SIG-M5 (cell line): ENCODE results near the gene CYFIP1.

Source experiments
- DNase-seq: peaks from one replicate; lab custom pipeline; 2025; lab: John Stamatoyannopoulos, UW

The CYFIP1 gene

DNA sequence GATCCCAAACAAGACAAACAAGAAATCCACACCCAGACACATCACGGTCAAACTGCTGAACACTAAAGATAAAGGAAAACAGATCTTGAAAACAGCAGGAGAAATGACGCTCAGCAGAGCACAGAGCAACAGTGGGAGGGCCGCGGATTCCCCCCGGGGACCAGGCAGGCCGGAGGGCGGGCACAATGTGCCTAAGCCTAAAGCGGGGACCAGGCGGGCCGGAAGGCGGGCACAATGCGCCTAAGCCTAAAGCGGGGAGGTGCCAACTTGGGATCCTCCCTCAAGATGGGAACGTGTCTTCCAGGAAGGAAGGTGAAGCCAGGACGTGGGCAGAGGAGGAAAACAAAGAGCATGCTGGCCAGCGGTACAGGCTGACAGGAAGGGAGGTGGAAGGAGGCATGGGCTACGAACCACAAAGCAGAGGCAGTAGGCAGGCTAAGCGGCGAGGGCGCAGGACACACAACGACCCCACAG, 31.1 kb downstream of the CYFIP1 start:
- no peak for DNase-seq

DNA sequence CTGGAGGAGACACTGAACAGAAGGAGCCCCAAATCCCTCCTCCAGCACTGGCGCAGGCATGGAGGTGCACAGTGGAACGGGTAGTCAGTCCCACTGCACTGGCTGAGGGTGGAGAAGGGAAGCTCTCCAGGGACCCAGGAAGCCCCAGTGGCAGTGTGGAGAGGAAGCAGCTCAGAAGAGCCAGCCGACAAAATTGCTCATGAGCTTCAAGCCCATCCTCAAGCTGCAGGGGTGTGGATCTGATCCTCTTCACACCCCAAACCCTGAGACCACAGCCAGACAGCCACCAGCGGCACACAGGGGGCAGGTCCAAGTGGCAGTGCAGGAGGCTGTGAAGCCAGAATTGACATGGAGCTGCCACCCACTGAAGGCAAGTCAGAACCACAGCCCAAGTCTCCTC, 32.1 kb downstream of the CYFIP1 start:
- no peak for DNase-seq

DNA sequence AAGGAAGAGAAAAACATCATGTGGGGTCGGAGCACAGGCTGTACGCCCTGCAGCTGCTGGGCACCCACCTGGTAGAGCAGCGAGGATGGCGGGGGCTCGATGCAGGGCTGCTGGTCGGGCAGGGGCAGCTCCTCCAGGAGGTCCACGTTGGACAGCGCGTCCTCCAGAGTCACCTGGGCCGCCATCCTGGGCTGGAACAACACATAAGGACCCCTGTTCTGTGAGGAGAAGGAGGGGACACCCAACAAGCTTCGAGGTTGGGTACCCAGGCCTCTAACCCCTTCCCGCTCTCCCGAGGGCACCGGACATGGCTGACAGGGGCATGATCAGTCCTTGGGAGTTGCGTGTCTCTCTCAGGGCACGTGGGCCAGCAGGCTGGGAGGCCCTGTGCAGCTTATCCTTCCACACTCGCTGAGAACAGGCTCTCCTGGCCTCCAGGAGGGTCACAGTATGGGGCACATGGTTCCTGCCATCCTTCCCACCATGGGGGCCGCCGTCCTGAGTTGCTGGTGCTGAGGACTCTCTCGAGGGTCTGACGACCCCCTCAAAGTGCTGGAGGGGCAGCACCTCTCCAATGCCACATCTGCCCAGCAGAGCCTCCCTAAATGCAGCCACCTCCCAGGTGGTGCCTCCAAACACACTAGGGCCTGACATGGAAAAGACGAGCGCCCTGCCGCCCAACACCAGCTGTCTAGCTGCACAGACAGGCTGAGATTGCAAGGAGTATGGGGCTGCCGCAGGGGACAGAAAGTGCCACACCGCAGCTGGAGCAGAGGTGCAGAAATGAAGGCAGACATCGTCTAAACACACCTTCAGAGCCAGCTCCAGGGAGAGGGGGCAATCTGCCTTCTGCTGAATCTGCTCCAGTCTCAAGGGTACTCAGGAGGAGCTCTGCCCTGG, 32.8 kb downstream of the CYFIP1 start:
- no peak for DNase-seq

DNA sequence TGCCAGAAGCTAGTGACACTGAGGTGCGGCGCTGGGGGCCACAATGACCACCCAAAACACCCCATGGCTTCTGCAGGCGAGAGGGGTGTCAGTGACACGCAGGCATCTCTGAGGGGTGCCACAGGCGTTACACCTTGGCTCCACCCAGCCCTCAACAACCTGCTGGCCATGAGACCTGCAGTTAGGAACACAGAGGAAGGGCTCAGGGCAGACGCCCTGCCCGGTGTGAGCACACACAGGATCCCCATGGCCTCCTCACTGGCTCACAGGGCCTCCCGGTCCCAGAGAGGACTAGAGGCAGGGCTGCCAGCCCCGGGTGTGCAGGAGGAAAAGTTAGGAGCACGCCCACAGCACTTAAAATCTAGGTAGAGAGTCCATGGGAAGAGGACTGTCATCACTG, 35.1 kb downstream of the CYFIP1 start:
- no peak for DNase-seq

DNA sequence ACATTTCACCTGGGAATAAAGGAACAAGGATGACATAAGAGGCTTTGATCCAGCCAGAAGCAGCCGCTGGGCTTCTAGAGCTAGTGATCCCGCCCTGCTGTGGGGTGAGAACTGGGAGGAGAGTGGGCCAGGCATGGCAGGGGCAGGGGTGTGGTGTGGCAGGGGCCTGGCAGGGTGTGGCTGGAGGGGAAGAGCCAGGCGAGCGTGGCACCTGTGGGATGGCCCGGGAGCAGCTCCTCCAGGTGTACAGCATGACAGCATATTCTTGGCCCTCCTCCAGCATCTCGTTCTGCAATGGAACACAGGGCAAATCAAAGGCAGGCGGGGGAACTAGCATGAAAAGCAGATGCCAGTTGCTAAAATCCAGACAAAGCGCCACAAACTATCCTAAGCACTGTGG, 35.5 kb downstream of the CYFIP1 start:
- DNase-seq = no peak

DNA sequence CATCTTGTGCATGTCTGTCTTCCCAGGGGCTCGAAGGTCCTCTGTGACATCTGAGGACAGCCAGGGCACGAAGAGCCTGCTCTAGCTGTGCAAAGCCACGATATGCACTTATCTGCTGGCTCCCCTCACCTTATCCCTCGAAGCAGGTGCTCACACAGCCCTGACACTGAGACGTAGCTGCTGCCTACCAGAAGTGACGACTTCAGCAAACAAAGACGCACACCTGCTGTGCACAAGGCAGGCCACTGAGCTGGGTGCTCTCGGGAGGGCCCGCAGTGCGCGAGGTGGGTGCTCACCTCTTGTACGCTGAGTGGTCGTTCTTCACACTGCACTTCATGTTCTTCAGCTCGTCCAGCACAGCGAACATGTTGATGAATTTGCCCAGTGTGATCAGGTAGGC, 37.3 kb downstream of the CYFIP1 start:
- no peak for DNase-seq

DNA sequence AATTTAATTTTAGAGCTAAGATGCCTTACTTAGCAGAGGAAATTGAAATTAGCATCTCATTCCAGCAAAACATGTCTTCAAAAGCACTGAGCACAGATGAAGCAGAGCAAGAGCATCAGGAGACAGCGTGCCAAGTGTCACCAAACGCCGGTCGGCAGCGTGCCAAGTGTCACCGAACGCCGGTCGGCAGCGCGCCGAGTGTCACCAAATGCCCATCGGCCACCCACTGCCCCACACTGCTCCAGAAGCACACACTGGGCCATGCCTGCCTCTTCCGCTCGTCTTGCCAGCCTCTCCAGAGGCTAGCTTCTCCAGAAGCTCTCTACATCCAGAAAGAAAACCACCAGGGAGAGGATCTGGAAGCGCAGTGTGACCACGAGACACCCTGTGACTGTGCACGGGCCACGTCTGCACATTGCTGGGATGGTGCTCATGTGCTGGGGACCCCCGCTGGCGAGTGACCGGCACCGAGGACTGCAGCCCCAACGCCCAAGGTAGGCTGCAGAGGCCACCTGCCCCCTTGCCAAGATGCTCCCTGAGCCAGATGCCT, 37.8 kb downstream of the CYFIP1 start:
- DNase-seq = no peak

DNA sequence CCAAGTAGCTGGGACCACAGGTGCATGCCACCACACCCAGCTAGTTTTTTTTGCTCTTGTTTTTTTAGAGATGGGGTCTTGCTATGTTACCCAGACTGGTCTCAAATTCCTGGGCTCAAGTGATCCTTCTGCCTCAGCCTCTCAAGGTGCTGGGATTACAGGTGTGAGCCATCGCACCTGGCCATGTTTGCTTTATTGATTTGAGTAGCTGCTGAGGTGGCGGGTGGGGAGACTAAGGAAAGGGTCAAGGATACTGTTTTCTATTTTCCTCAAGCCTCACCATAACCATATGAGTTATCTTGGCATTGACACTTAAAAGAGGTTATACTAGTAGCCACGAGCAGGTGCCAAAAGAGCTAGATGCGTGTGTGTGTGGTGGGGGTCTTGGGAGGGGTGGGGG, 39.0 kb downstream of the CYFIP1 start:
- DNase-seq = no peak

DNA sequence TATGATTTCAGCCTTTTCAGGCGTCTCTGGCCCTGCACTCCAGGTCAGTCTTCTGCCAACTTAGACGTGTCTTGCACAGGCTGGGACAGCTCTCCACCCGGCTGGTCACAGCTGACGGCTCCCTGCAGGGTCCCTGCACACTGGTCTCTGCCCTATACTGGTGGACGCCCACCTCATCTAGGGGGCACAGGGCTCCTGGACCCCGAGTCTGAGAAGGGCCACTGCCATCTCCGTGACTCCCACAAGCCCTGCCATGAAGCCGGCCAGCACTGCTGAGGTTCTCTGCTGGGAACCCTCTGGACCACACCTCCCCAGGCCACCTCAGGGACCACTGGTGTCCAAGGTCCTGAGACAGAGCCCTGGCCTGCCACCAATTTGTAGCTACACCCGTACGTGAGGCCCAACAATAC, 40.5 kb downstream of the CYFIP1 start:
- no peak for DNase-seq

DNA sequence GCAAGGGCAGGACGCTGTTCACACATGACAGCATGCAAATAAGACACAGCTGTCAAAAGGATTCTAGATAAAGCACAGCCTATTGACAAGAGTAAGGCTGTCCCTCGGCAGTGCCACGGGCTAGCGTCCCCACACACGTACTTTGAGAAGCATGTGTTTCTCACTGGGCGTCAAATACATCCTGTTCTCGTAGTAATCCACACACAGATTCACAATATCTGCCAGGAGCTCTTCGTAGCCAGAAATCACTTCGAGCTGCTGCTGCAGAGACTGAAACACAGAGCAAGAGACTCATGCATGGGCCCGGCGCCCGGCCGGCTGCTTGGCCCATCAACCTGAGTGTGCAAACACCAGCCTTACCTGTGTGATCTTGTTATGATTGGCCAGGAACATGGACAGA, 41.1 kb downstream of the CYFIP1 start:
- DNase-seq = no peak

DNA sequence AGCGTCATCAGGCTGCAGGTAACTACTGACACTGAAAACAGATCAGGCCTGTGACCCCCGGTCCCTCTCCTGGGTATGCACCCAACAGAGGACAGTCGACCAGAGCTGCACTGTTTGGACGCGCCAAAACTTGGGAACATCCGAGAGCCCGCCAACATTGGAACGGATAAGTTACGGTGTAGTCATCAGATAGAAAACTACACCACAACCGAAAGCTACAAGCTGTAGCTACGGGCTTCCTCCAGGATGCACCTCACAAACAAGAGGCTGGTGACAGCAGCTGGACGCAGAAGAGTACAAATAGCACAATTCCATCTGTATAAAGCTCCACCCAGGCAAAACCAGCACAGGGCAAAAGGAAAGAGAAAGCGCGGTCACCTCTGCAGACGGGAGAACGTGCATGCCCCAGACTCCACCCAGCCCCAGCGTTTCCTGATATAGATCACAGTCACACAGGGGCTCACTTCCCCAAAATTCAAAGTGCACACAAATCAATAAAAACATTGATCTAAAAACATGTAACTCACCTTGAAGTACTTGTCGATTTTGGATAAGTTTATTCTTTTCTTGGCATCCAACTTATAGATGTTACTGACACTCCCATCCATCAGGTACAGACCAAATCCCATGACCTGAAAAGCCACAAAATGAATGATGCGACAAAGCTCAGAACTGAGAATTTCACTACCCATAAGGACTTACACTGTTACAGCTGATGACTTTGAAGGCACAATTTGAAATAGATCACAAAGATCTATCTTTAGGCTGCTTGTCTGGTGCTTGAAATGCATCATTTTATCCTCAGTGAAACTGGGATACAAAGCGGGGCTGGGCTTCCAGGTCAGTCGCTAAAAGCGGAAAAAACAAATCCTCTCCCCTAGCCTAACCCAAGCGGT, 43.3 kb downstream of the CYFIP1 start:
- DNase-seq = no peak

DNA sequence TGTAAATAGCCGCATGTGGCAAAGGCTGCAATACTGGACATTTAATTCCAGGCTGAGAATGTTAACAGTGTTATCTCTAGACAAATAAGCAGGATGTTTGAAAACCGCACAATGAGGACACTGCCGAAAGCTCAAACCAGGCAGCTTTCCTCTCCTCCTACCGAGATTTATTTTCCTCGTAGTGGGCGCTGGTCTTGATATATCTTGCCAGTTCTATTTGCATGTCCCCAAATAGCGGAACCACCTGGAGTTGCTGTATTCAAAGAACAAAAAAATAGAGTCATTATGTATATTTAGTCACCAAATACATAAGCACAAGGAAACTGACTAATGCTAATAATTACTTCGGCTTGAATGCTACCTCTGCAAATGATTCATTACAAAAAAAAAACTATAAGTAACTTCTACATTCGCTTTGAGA, 46.5 kb downstream of the CYFIP1 start:
- no peak for DNase-seq

DNA sequence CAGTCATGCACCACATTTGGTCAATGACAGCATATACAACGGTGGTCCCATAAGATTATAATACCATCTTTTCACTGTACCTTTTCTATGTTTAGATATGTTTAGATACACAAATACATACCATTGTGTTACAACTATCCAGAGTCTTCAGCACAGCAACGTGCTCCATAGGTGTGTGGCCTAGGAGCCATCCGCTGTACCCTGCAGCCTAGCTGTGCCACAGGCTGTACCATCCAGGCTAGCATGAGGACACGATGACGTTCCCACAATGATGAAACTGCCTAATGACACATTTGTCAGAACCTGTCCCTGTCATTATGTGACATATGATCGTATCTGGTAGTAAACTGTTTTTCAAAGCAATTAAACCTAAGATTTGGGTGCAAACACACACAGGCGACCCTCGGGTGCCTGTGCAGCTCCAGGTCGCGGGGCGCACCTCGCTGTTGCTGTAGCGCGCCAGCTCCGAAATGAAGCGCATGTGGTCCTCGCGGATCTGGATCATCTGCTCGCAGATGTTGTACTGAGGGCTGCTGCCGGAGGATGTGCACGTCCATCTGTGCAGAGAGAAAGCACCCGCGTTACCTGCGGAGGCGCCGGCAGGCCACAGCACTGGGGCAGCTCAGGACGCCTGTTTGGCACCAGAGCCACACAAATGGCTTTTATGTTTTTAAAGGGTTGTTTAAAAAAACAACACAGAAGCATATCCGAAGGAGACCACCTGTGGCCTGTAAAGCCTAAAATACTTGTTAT, 48.2 kb downstream of the CYFIP1 start:
- no peak for DNase-seq

DNA sequence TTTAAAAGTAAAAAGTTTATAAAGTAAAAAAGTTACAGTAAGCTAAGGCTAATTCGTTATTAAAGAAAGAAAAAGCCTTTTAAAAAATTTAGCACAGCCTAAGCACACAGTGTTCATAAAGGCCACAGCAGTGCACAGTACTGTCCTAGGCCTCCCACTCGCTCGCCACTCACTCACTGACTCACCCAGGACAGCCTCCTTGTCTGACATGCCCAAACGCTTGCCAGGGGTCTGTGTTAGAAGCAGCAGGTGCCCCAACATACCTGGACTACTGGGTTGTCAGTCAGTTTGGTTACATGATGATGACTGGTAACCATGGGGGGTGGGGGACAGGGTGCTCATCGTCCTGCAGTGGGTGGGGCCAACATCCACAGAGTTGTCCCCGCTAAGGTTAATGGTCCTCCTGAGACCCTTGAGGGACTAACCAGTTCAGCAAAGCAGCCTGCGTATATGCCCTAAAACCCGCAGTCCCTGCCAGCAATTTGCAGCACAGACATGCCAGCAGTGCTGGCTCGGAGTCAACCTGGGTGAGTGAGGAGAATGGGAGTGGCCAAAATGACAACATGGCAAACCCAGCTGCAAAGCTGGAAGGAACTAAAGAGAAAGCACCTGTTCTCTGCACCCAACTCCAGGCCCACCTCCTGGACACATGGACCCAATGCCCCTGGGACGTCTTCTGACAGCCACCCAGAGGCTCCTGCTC, 49.2 kb downstream of the CYFIP1 start:
- no peak for DNase-seq

DNA sequence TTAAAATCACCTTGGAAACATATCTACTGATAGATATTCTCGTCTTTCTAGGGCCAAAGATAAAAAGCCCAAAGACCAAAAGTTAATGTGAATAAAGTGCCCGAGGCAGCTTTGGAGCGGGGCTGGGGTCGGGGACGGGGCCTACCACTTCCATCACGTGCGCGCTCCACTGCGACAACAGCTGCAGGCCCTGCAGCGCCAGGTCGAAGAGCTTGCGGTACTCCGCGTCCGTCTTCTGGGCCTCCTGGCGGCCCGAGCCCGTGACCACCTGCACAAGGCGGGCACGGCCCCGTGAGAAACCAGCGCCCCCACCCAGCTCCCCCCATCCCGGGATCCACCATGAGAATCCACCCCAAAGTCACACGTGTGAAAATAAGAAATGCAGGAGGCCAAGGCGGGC, 52.4 kb downstream of the CYFIP1 start:
- no peak for DNase-seq

DNA sequence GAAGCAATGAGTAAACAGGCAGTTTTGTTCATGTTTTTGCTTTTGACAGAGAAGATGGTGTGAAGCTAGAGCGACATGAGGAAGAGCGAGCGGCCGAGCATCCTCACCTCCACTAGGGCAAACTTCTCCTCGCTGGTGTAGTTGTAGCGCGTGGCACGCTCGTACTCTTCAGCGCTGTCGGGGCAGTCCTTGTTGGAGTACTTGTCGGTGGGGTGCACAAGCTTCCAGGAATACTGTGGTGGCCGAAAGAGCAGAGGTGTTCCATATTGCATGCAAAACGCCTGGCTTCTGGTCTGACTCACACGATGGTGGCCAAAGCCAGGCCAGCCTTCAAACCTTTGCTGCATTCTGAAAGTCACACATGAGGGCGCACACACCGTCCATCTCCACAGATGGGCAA, 54.3 kb downstream of the CYFIP1 start:
- DNase-seq = no peak

DNA sequence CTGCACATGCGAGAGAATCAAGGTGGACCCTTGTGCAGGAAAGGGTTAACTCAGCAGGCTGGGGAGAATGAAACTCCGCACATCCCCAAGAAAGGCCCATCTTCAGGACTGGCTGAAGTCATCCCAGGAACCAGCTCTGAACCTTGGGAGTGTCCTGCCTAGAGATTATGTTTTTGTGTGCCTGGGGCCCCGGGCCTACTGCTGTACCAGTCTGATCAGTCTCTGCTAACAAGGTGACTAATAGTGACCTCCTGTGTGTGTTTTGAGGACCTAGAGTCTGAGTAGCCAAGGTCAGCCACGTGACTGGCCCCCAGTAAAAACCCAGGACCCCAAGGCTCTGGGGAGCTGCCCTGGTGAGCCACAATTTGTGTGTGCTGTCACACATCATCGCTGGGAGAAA, 58.2 kb downstream of the CYFIP1 start:
- no peak for DNase-seq

DNA sequence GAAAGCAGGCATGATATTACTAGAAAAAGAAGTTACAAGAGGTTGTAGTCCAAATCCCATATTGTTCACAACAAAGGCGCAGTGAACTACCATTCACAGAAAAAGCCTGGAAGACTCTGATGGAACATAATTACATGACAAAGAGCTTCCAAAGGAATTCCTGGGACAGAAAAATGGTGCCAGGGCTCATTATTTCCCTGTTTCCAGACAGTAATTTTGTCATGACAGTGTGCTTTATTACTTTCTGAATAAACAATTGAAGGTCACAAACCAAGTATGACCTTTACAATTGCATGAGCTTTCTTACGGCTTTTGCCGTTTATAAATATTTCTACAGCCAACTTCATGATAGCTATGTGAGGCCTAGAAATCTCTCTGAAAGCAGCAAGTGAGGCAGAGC, 61.0 kb downstream of the CYFIP1 start:
- DNase-seq = no peak

DNA sequence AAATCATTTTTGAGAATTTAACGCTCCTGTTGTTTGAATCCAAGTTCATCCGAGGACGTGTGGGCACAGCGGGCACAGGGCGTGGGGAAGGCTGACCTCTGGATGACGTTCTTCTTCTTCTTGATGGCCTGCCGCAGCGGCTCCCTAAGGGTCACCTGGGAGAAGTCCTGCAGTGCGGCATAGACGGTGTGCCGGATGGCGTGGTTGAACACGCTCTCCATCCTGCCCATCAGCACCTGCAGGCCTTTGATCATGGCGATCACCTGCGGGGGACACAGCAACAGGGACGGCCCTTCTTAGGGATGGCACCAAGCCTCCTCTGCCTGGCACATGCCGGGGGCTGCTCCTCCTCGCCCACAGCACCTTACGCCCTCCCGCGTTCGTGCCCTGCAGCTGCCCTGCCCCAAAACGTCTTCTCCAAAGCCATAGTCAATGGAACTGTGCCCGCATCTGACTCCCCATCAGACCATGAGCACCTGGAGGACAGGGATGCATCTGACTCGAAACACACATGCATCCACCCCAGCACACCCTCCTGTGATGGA, 61.5 kb downstream of the CYFIP1 start:
- DNase-seq = no peak

DNA sequence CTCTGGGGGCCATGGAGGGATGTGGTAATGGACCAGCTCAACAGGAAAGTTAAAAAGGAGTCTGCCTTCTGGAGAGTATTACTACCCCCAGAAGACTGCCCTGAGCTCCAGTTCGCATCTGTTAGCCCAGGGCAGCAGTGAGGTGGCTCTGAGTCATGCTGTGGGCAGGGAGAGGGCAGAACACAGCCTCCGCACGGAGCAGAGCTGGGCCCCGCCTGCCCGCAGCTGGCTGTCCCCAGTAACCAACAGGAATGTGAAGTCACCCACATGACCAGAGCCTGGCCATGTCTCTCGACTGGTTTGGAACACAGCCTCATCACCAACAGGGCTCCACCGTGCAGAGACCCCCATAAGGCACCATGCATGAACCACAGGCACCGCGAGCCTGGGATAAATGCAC, 62.1 kb downstream of the CYFIP1 start:
- no peak for DNase-seq

DNA sequence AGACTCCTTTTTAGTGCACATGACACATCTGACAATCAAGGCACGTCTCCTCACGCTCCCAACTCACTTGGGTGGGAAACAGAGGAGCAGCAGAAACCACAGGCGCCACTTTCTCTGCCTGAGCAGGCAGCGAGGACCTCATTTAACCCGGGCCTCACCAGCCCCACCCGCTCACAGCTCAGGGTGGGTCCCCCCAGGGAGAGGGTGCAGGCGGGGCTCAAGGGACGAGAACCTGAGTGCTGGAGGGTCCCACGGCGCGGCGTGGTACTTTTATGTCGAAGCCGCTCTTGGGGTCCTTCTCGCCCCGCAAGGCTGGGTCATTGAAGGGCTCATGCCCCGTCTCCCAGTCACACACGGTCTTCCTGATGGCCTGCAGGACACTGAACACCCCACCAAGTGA, 62.6 kb downstream of the CYFIP1 start:
- no peak for DNase-seq
